Measurements from ENCODE around the gene CYP4F3. TPM values are rescaled to one million over a fixed set of nuclear protein-coding genes. Genes with fewer than 3 reads are reported as not detected.
"Not testable (repeated sequence)": the region's sequence is repeated elsewhere in the genome, so short reads cannot be mapped to it uniquely, and the experiment has no call there.

The CYP4F3 gene
- total RNA-seq, 1 donor from 2014 or later: not detected

GRCh38 chr19:15642807-15643206, 2.1 kb downstream of the CYP4F3 start:
- H3K36me3 Mint-ChIP-seq: peaks cover 2% of the 10 kb centered on the region

GRCh38 chr19:15643387-15643786, 2.7 kb downstream of the CYP4F3 start:
- DNase-seq (ENCODE audit: low spot score in 2 of 2, unreplicated experiment in 2 of 2): no peak
- Mint-ChIP-seq H3K4me3 (no peak overlapping the region), H3K4me1 (no peaks in the 10 kb centered on the region), H3K27ac (no peak overlapping the region), H3K36me3 (peaks cover 2% of the 10 kb centered on the region), H3K9me3 (peaks cover 71% of the 10 kb centered on the region), H3K27me3 (ENCODE audit: low read depth) (no peaks in the 10 kb centered on the region)
- TF ChIP-seq CTCF (IDR thresholded peaks at IDR 0.05; ENCODE audit: unreplicated experiment): no peak

More at GRCh38 chr19:15642807-15643206, 2.1 kb downstream of the CYP4F3 start:
- no peak for DNase-seq (ENCODE audit: low spot score in 2 of 2, unreplicated experiment in 2 of 2)
- no peaks in the 10 kb centered on the region for H3K27me3 Mint-ChIP-seq (ENCODE audit: low read depth)
- peaks cover 69% of the 10 kb centered on the region for H3K9me3 Mint-ChIP-seq
- no peak overlapping the region for H3K4me3 Mint-ChIP-seq
- no peaks in the 10 kb centered on the region for H3K4me1 Mint-ChIP-seq
- no peak overlapping the region for H3K27ac Mint-ChIP-seq
- no peak for TF ChIP-seq CTCF (IDR thresholded peaks at IDR 0.05; ENCODE audit: unreplicated experiment)

GRCh38 chr19:15644066-15644741, 3.5 kb downstream of the CYP4F3 start:
- H3K36me3 Mint-ChIP-seq: peaks cover 2% of the 10 kb centered on the region
- no peak overlapping the region for H3K27ac Mint-ChIP-seq
- peaks cover 76% of the 10 kb centered on the region for H3K9me3 Mint-ChIP-seq
- H3K4me3 Mint-ChIP-seq: no peak overlapping the region
- no peak for DNase-seq (ENCODE audit: low spot score in 2 of 2, unreplicated experiment in 2 of 2)
- no peak for TF ChIP-seq CTCF (IDR thresholded peaks at IDR 0.05; ENCODE audit: unreplicated experiment)
- H3K27me3 Mint-ChIP-seq (ENCODE audit: low read depth): no peaks in the 10 kb centered on the region
- no peaks in the 10 kb centered on the region for H3K4me1 Mint-ChIP-seq

GRCh38 chr19:15644816-15645215, 4.1 kb downstream of the CYP4F3 start:
- H3K27me3 Mint-ChIP-seq (ENCODE audit: low read depth): no peaks in the 10 kb centered on the region
- no peak overlapping the region for H3K27ac Mint-ChIP-seq
- no peak overlapping the region for H3K4me3 Mint-ChIP-seq
- peaks cover 77% of the 10 kb centered on the region for H3K9me3 Mint-ChIP-seq
- no peaks in the 10 kb centered on the region for H3K4me1 Mint-ChIP-seq
- TF ChIP-seq CTCF (IDR thresholded peaks at IDR 0.05; ENCODE audit: unreplicated experiment): no peak
- DNase-seq (ENCODE audit: low spot score in 2 of 2, unreplicated experiment in 2 of 2): no peak
- peaks cover 2% of the 10 kb centered on the region for H3K36me3 Mint-ChIP-seq

DNA sequence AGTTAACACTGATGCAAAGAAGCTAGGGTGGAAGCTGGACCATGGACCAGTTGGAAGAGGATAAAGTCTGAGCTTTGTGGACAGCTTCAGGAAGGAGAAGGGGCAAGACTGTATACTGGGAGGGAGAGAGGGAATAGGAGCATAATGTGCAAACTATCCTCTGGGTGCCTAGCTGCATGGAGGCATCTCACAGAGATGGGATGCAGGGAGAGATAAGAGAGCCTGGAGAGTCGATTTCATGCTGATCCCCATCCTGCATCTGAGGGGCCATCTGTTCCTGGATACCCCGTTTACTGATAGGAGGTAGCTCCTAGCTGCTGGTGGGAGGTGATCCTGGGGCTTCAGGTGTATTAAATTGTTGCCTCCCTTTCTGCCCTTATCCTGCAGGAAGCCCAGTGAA, 8.8 kb downstream of the CYP4F3 start:
- TF ChIP-seq CTCF (IDR thresholded peaks at IDR 0.05; ENCODE audit: unreplicated experiment): no peak
- Mint-ChIP-seq H3K9me3 (peaks cover 78% of the 10 kb centered on the region), H3K4me1 (no peaks in the 10 kb centered on the region), H3K36me3 (peaks cover 5% of the 10 kb centered on the region), H3K27me3 (ENCODE audit: low read depth) (no peaks in the 10 kb centered on the region), H3K27ac (no peak overlapping the region), H3K4me3 (no peak overlapping the region)
- DNase-seq (ENCODE audit: low spot score in 2 of 2, unreplicated experiment in 2 of 2): no peak

- H3K4me1 Mint-ChIP-seq; H3K36me3 Mint-ChIP-seq; H3K27me3 Mint-ChIP-seq (ENCODE audit: low read depth); DNase-seq (ENCODE audit: low spot score in 2 of 2, unreplicated experiment in 2 of 2); H3K27ac Mint-ChIP-seq; H3K4me3 Mint-ChIP-seq: not testable (repeated sequence)
- peaks cover 78% of the 10 kb centered on the region for H3K9me3 Mint-ChIP-seq
Observed at GRCh38 chr19:15650123-15650522, 9.4 kb downstream of the CYP4F3 start.
